Measurements from ENCODE around the gene FCN3.

GRCh38 chr1:27380224-27380623 is 5.6 kb upstream of the FCN3 start:
- TF ChIP-seq CTCF (IDR thresholded peaks at IDR 0.05) = no peak
- no peak for TF ChIP-seq USF2 (IDR thresholded peaks at IDR 0.05)
- TF ChIP-seq POLR2A (IDR thresholded peaks at IDR 0.05; ENCODE audit: low read length) = no peak
- no peak for TF ChIP-seq EP300 (IDR thresholded peaks at IDR 0.05)
- TF ChIP-seq SMC3 (IDR thresholded peaks at IDR 0.05) = no peak
- no peak for TF ChIP-seq KDM1A (IDR thresholded peaks at IDR 0.05; ENCODE audit: low read depth)
- no peak for TF ChIP-seq BHLHE40 (IDR thresholded peaks at IDR 0.05; ENCODE audit: low read depth, low read length)
- no peak for TF ChIP-seq JUN (IDR thresholded peaks at IDR 0.05)

Measured in A549 (cell line).